Colonic mucosa (tissue), 4 donors: ENCODE data around the gene BMPR2. TPM values are rescaled to one million over a fixed set of nuclear protein-coding genes. Genes with fewer than 3 reads are reported as not detected.
"Not testable (repeated sequence)": the region's sequence is repeated elsewhere in the genome, so short reads cannot be mapped to it uniquely, and the experiment has no call there.

ENCODE experiments used
- DNase-seq: peaks from one replicate; pipeline ENCODE4 v3.0.0-alpha.2; 2020
- H3K27ac ChIP-seq: fragments of 200-600 bp; one replicate; pipeline ENCODE4 v1.8.0; 2021
- H3K27me3 ChIP-seq: fragments of 200-600 bp; one replicate; pipeline ENCODE4 v1.8.0; 2021
- H3K36me3 ChIP-seq: fragments of 200-600 bp; one replicate; pipeline ENCODE4 v1.8.0; 2021
- H3K4me1 ChIP-seq: fragments of 200-600 bp; one replicate; pipeline ENCODE4 v1.8.0; 2021; ENCODE audit warnings: mild to moderate bottlenecking
- H3K4me3 ChIP-seq: fragments of 200-600 bp; one replicate; pipeline ENCODE4 v1.8.0; 2021
- H3K9ac ChIP-seq, 2 donors: one replicate each; pipeline ENCODE4 v1.7.0; 2013; ENCODE audit warnings: control low read depth in 2 of 2, low read depth in 2 of 2, low read length in 2 of 2
- H3K9me3 ChIP-seq: fragments of 200-600 bp; one replicate; pipeline ENCODE4 v1.8.0; 2021
- CTCF ChIP-seq: fragments of 200-600 bp; IDR thresholded peaks from one replicate; pipeline ENCODE4 v1.8.0; 2022; ENCODE audit warnings: antibody characterized with exemption, mild to moderate bottlenecking
- intact Hi-C: fragments of 100-400 bp; cut with DNase I; formaldehyde crosslinking; loops from one replicate; pipeline ENCODE4 v1.14.1; 2022
- total RNA-seq, 2 donors: library from RNA; stranded (reverse); fragmentation: NEBNext Ultra II Directional in 1 of 2; extraction: Animal tissue kit (Norgen Biotek cat#: 25700) in 1 of 2; gene quantifications; one replicate each; pipeline ENCODE4 v1.2.1, GENCODE V29; 2021
- donor health status: healthy.
- donor health status: DM: no; HTN: no; CAD: no.
- donor health status: DM: no; HTN: no; CAD: no.

The BMPR2 gene
- total RNA-seq, 2 donors from 2014 or later = 23.0 to 44.7 TPM

GRCh38 chr2:202360646-202361045 is 15.5 kb upstream of the BMPR2 start:
- intact Hi-C loops = no loop called here
- TF ChIP-seq CTCF = no peak

GRCh38 chr2:202361108-202361507 is 15.0 kb upstream of the BMPR2 start:
- Histone ChIP-seq H3K27me3 (no peaks in the 10 kb centered on the region), H3K4me3 (no peak overlapping the region), H3K9me3 (no peaks in the 10 kb centered on the region), H3K27ac (no peak overlapping the region), H3K4me1 (no peaks in the 10 kb centered on the region), H3K9ac (no peak overlapping the region), H3K36me3 (no peaks in the 10 kb centered on the region)
- no peak for TF ChIP-seq CTCF
- intact Hi-C loops = no loop called here
- DNase-seq = no peak

More at GRCh38 chr2:202360646-202361045, 15.5 kb upstream of the BMPR2 start:
- DNase-seq = no peak
- Histone ChIP-seq H3K27ac (no peak overlapping the region), H3K9ac (no peak overlapping the region), H3K36me3 (no peaks in the 10 kb centered on the region), H3K9me3 (no peaks in the 10 kb centered on the region), H3K4me1 (no peaks in the 10 kb centered on the region), H3K4me3 (no peak overlapping the region), H3K27me3 (no peaks in the 10 kb centered on the region)

- no peaks in the 10 kb centered on the region for H3K4me1 ChIP-seq
- no peak for DNase-seq
- H3K9ac ChIP-seq = no peak overlapping the region
- intact Hi-C loops = no loop called here
- no peak overlapping the region for H3K27ac ChIP-seq
- no peak for TF ChIP-seq CTCF
- no peaks in the 10 kb centered on the region for H3K9me3 ChIP-seq
- no peaks in the 10 kb centered on the region for H3K36me3 ChIP-seq
- no peaks in the 10 kb centered on the region for H3K27me3 ChIP-seq
- no peak overlapping the region for H3K4me3 ChIP-seq
Observed at GRCh38 chr2:202373490-202373889, 2.6 kb upstream of the BMPR2 start.

- H3K9ac ChIP-seq, H3K4me3 ChIP-seq, intact Hi-C loops, DNase-seq, H3K27me3 ChIP-seq, H3K36me3 ChIP-seq, H3K4me1 ChIP-seq, H3K9me3 ChIP-seq: not testable (repeated sequence)
- peak overlapping the region; percentile 99 for H3K27ac ChIP-seq
Observed at GRCh38 chr2:202374383-202374782, 1.7 kb upstream of the BMPR2 start.

GRCh38 chr2:202375033-202375608 is 1.0 kb upstream of the BMPR2 start:
- no peaks in the 10 kb centered on the region for H3K27me3 ChIP-seq
- peak overlapping the region; percentile 89 to 92 for H3K9ac ChIP-seq
- no peak for TF ChIP-seq CTCF
- intact Hi-C loops = no loop called here
- H3K27ac ChIP-seq = peak overlapping the region; percentile 99
- no peaks in the 10 kb centered on the region for H3K9me3 ChIP-seq
- H3K36me3 ChIP-seq = no peaks in the 10 kb centered on the region
- H3K4me3 ChIP-seq = peak overlapping the region; percentile 77
- H3K4me1 ChIP-seq = no peaks in the 10 kb centered on the region
- DNase-seq = peak; percentile 59

- no peaks in the 10 kb centered on the region for H3K9me3 ChIP-seq
- H3K4me3 ChIP-seq = peak overlapping the region; percentile 77
- no peaks in the 10 kb centered on the region for H3K4me1 ChIP-seq
- no peak for TF ChIP-seq CTCF
- peak; percentile 61 for DNase-seq
- H3K27me3 ChIP-seq = no peaks in the 10 kb centered on the region
- peak overlapping the region; percentile 99 for H3K27ac ChIP-seq
- intact Hi-C loops = no loop called here
- H3K9ac ChIP-seq = peak overlapping the region; percentile 92 to 97
- H3K36me3 ChIP-seq = no peaks in the 10 kb centered on the region
Observed at GRCh38 chr2:202376460-202377206, 506 bp downstream of the BMPR2 start.
